T-helper 9 cell (primary cell): ENCODE data around the gene PDAP1.
"Not testable (repeated sequence)": the region's sequence is repeated elsewhere in the genome, so short reads cannot be mapped to it uniquely, and the experiment has no call there.

Source experiments
- DNase-seq: peaks from one replicate; pipeline ENCODE4 v3.0.0-alpha.2; 2020

PDAP1 gene

GRCh38 chr7:99424932-99425730, 16.7 kb upstream of the PDAP1 start:
- DNase-seq: no peak

GRCh38 chr7:99422625-99423024, 14.2 kb upstream of the PDAP1 start:
- DNase-seq: no peak

GRCh38 chr7:99422186-99422585, 13.8 kb upstream of the PDAP1 start:
- no peak for DNase-seq

- DNase-seq: no peak
These were observed 12.6 kb upstream of the PDAP1 start for GRCh38 chr7:99420986-99421385.

DNA sequence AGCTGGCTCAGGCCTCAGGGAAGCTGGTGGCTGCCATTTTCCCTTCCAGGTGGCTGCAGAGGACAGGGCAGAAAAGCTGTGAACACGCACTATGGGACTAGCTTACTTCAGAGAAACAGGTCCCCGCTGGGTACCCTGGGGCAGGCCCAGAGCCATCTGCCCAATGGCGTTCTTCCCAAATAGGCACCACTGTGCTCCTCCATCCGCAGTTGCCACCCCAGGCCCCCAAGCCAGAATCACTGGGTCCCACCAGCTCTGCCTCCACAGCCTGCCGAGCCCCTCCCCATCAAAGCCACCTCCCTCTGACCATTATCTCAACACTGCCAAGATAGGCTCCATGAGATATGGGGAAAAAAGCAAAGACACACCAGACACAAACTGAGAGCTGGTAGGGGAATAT, 11.8 kb upstream of the PDAP1 start:
- no peak for DNase-seq

- DNase-seq: no peak
These were observed 11.1 kb upstream of the PDAP1 start for GRCh38 chr7:99419323-99420021.

DNA sequence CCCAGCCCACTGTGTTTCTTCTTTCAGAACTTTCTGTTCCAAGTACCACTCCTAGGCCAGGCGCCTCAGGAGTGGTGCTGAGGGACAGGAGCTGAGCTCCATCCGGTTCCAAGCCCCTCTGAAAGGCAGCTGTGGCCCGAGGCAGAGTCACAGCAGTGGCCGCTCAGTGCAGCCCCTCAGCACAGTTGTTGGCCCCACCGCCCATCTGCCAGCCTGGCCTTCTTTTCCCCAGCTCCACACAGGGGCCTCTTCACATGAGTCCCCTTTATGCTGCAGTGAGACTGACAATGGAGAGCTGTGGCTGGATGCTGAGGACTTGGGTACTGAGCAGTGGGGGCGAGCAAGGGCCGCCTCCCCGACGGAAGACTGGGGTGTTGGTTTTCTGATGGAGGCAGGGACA, 9.9 kb upstream of the PDAP1 start:
- no peak for DNase-seq

DNA sequence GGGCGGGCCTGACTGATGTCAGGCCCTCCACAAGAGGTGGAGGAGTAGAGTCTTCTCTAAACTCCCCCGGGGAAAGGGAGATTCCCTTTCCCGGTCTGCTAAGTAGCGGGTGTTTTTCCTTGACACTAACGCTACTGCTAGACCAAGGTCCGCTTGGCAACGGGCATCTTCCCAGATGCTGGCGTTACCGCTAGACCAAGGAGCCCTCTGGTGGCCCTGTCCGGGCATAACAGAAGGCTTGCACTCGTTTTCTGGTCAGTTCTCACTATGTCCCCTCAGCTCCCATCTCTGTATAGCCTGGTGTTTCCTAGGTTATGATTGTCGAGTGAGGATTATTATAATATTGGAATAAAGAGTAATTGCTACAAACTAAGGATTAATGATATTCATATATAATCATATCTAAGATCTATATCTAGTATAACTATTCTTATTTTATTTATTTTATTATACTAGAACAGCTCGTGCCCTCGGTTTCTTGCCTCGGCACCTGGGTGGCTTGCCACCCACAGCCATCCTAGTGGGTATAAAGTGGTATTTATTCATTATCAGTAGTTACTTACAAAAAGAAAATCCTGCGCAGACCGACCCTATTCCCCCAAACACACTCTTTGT, 7.2 kb upstream of the PDAP1 start:
- DNase-seq: not testable (repeated sequence)

DNA sequence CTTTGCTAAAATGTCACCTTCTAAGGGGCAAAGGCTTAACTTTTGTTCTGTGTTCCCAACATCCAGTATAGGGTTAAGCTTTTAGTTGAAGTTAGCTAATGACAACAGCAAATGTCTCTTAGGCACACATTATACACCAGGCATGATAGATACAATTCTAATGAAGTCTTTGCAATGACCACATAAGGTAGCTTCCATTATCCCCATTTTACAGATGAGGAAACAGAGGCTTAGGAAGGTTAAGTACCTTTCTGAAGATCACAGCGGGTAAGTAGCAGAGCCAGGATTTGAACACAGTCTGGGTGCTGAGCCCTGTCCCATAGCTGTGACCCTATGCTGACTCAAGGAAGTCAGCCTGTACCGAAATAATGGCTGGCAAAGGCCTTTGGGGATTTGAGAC, 2.2 kb upstream of the PDAP1 start:
- no peak for DNase-seq

- DNase-seq: no peak
These were observed 1.4 kb upstream of the PDAP1 start for GRCh38 chr7:99409806-99410205.

DNA sequence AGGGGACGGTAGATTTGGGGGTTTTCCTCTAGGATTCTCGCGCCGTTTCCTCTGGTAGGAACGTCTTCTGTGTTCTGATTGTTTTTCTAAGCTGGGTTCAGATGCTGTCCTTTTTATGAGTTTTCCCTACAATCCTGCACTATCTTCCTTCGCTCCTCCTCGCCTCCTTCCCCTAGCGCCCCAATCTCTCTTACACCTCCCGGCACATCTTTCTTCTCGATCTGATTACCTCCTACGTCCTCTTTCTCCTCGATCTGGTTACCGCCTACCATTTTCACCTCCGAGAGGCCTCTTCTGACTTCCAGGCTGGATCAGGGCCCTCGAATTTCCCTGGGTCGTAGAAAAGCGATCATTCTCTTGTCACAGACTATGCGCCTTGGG, 785 bp upstream of the PDAP1 start:
- DNase-seq: no peak

GRCh38 chr7:99407872-99408378, 472 bp downstream of the PDAP1 start:
- peak; percentile 35 for DNase-seq

GRCh38 chr7:99406557-99406956, 1.8 kb downstream of the PDAP1 start:
- no peak for DNase-seq

DNA sequence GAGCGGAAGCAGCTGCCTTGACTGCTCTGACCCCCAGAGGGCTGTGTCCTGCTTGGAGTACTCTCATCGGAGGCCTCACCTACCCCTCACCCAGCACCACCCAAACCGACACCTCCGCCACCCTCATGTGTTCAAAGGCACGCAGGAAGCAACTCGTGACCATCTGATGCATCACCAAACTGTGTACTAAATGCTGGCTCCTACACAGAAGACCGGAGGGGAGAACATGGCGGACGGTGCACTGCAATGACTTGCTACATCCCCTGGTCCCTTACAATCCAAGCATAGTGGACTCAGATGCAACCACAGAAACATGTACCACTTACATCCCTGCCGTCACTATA, 3.4 kb downstream of the PDAP1 start:
- DNase-seq: no peak

- no peak for DNase-seq
These were observed 4.0 kb downstream of the PDAP1 start for GRCh38 chr7:99404235-99404976.

DNA sequence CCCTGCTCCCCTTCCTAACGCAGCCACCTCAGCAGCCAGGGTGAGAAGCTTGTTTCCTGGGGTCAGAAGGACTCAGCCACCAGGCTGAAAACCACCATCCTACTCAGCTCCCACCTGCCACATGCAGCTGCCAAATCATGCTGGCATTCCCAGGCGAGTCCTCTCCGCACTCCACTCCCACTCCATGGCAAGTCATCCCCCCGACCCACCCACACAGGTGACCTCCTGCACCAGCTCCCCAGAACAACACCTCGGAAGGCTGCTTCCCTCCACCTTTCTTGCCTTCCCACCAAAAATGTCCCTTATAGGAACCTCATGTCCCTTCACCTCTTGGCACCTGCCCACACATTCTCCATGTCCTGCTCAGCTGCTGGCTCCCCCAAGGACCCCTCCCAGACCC, 4.6 kb downstream of the PDAP1 start:
- DNase-seq: no peak

GRCh38 chr7:99402854-99403253, 5.5 kb downstream of the PDAP1 start:
- no peak for DNase-seq

DNA sequence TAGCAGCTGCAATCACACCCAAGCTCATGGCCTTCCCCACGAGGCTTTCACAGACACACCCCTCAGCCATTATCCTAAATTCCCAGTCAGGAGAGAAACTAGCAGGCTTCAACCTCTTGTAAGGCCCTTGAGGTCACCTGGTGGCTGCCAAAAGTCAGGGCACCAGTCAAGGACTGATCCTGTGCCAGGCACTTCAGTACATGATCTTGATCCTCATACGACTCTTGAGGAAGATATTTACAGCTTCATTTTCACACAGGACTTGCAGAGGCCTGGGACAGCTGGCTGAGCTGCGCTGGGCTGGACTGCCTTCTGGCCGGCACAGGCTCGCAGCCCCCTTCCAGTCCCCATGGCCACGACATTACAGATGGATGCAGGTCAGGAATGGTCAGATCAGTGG, 8.8 kb downstream of the PDAP1 start:
- DNase-seq: no peak

- no peak for DNase-seq
These were observed 9.4 kb downstream of the PDAP1 start for GRCh38 chr7:99398891-99399445.

GRCh38 chr7:99397297-99397983, 11.0 kb downstream of the PDAP1 start:
- no peak for DNase-seq

DNA sequence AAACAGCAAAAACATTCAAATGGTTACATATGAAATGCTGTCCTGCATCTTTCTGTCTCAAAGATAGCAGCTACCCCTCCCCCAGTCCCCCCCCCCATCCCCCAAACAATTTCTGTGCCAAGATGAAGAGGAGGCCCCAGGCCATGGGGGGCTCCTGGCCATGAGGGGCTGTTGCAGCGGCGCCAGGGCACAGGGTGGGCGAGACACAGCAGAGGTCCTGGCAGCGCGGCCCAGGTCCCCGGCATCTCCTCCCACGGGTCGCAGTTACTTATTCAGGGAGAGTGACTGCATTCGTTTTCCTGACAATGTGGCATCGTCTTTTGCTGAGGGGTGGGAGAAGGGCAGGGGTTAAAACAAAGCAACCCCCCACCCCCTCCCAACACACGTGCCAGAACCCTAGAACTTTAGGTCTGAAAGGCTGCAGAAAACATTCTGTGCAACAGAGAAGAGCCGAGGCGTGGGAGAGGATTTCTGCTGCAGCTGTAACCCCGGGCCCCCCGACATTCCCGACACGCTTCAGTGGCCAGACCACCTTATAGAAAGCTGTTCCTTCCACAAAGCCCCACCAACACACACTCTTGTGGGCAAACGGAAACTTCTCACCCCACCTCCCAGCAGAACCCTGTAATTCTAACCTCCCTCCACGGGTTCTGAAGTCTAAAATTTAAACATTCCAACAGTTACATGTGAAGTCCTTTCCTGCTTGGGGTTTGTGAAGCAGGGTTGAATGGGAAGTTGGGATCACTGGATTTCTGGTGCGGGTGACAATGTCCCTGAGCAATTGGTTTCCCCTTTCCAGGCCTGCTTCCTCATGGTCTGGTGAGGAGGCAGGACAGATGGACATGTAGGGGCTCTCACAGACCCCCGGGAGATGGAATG, 11.7 kb downstream of the PDAP1 start:
- DNase-seq: no peak
